NB4 (cell line): ENCODE data around the gene KRTAP9-1.

Experiments used
- CTCF ChIP-seq: IDR thresholded peaks from one replicate; pipeline ENCODE4 v1.5.1; 2012; ENCODE audit warnings: low read depth, low read length
- MAX ChIP-seq: IDR thresholded peaks from 2 replicates; pipeline ENCODE4 v1.6.1; 2011; ENCODE audit warnings: low read depth, low read length
- POLR2A ChIP-seq: IDR thresholded peaks from 2 replicates; pipeline ENCODE4 v1.6.1; 2011; ENCODE audit warnings: mild to moderate bottlenecking; ENCODE audit not compliant: insufficient read length; ENCODE audit errors: extremely low read depth

- TF ChIP-seq POLR2A: no peak
- TF ChIP-seq CTCF: no peak
- TF ChIP-seq MAX: no peak
Observed at GRCh38 chr17:41153856-41154255, 35.8 kb upstream of the KRTAP9-1 start.
